ENCODE data around the gene RMP24.
"Not testable (repeated sequence)": the region's sequence is repeated elsewhere in the genome, so short reads cannot be mapped to it uniquely, and the experiment has no call there.

RMP24 gene

GRCh38 chr18:35950628-35950982, 21.9 kb upstream of the RMP24 start:
- Histone ChIP-seq H3K27ac (no peak overlapping the region), H3K4me3 (peak overlapping the region; percentile 73), H3K9me3 (ENCODE audit: low read depth, low read length) (no peaks in the 10 kb centered on the region), H3K9ac (ENCODE audit: insufficient read length) (no peak overlapping the region), H3K36me3 (ENCODE audit: insufficient read depth, low read length) (no peaks in the 10 kb centered on the region)
- TF ChIP-seq POLR2AphosphoS5 (IDR thresholded peaks at IDR 0.05; ENCODE audit: borderline replicate concordance, low read depth, low read length), result no peak
- no peak for TF ChIP-seq EZH2 (IDR thresholded peaks at IDR 0.05)
- no peak for TF ChIP-seq FOXP2 (optimal IDR thresholded peaks at IDR 0.05; ENCODE audit: control extremely low read depth, extremely low read length, insufficient read depth)
- no peak for DNase-seq (ENCODE audit: low read depth, low spot score)

GRCh38 chr18:35953688-35954087, 18.8 kb upstream of the RMP24 start:
- DNase-seq (ENCODE audit: low read depth, low spot score), result no peak
- no peaks in the 10 kb centered on the region for H3K9me3 ChIP-seq (ENCODE audit: low read depth, low read length)
- H3K36me3 ChIP-seq (ENCODE audit: insufficient read depth, low read length), result no peaks in the 10 kb centered on the region
- TF ChIP-seq EZH2 (IDR thresholded peaks at IDR 0.05) (no peak), FOXP2 (optimal IDR thresholded peaks at IDR 0.05; ENCODE audit: control extremely low read depth, extremely low read length, insufficient read depth) (no peak), POLR2AphosphoS5 (IDR thresholded peaks at IDR 0.05; ENCODE audit: borderline replicate concordance, low read depth, low read length) (no peak)
- H3K27ac ChIP-seq, result no peak overlapping the region
- H3K4me3 ChIP-seq, result no peak overlapping the region
- no peak overlapping the region for H3K9ac ChIP-seq (ENCODE audit: insufficient read length)

GRCh38 chr18:35956226-35956625, 16.3 kb upstream of the RMP24 start:
- no peak for DNase-seq (ENCODE audit: low read depth, low spot score)
- no peaks in the 10 kb centered on the region for H3K9me3 ChIP-seq (ENCODE audit: low read depth, low read length)
- TF ChIP-seq FOXP2 (optimal IDR thresholded peaks at IDR 0.05; ENCODE audit: control extremely low read depth, extremely low read length, insufficient read depth) (no peak), EZH2 (IDR thresholded peaks at IDR 0.05) (no peak), POLR2AphosphoS5 (IDR thresholded peaks at IDR 0.05; ENCODE audit: borderline replicate concordance, low read depth, low read length) (no peak)
- H3K9ac ChIP-seq (ENCODE audit: insufficient read length), result no peak overlapping the region
- H3K4me3 ChIP-seq, result no peak overlapping the region
- H3K36me3 ChIP-seq (ENCODE audit: insufficient read depth, low read length), result no peaks in the 10 kb centered on the region
- H3K27ac ChIP-seq, result no peak overlapping the region

- no peak for DNase-seq (ENCODE audit: low read depth, low spot score)
- Histone ChIP-seq H3K9me3 (ENCODE audit: low read depth, low read length) (no peaks in the 10 kb centered on the region), H3K27ac (no peak overlapping the region), H3K4me3 (no peak overlapping the region), H3K36me3 (ENCODE audit: insufficient read depth, low read length) (no peaks in the 10 kb centered on the region), H3K9ac (ENCODE audit: insufficient read length) (no peak overlapping the region)
- TF ChIP-seq FOXP2 (optimal IDR thresholded peaks at IDR 0.05; ENCODE audit: control extremely low read depth, extremely low read length, insufficient read depth) (no peak), EZH2 (IDR thresholded peaks at IDR 0.05) (no peak), POLR2AphosphoS5 (IDR thresholded peaks at IDR 0.05; ENCODE audit: borderline replicate concordance, low read depth, low read length) (no peak)
Observed at GRCh38 chr18:35962320-35962719, 10.2 kb upstream of the RMP24 start.

- H3K9ac ChIP-seq (ENCODE audit: insufficient read length), result no peak overlapping the region
- no peaks in the 10 kb centered on the region for H3K36me3 ChIP-seq (ENCODE audit: insufficient read depth, low read length)
- no peak overlapping the region for H3K4me3 ChIP-seq
- no peak overlapping the region for H3K27ac ChIP-seq
- no peak for TF ChIP-seq EZH2 (IDR thresholded peaks at IDR 0.05)
- no peak for TF ChIP-seq FOXP2 (optimal IDR thresholded peaks at IDR 0.05; ENCODE audit: control extremely low read depth, extremely low read length, insufficient read depth)
- no peak for TF ChIP-seq POLR2AphosphoS5 (IDR thresholded peaks at IDR 0.05; ENCODE audit: borderline replicate concordance, low read depth, low read length)
- DNase-seq (ENCODE audit: low read depth, low spot score), result no peak
- H3K9me3 ChIP-seq (ENCODE audit: low read depth, low read length), result no peaks in the 10 kb centered on the region
Observed at GRCh38 chr18:35964319-35964718, 8.2 kb upstream of the RMP24 start.

- not testable (repeated sequence) for H3K36me3 ChIP-seq (ENCODE audit: insufficient read depth, low read length); DNase-seq (ENCODE audit: low read depth, low spot score); H3K9ac ChIP-seq (ENCODE audit: insufficient read length); H3K9me3 ChIP-seq (ENCODE audit: low read depth, low read length); H3K4me3 ChIP-seq; H3K27ac ChIP-seq
Observed at GRCh38 chr18:35967866-35968265, 4.6 kb upstream of the RMP24 start.

- Histone ChIP-seq H3K4me3 (no peak overlapping the region), H3K9me3 (ENCODE audit: low read depth, low read length) (no peaks in the 10 kb centered on the region), H3K27ac (no peak overlapping the region), H3K9ac (ENCODE audit: insufficient read length) (no peak overlapping the region), H3K36me3 (ENCODE audit: insufficient read depth, low read length) (no peaks in the 10 kb centered on the region)
- TF ChIP-seq EZH2 (IDR thresholded peaks at IDR 0.05) (no peak), POLR2AphosphoS5 (IDR thresholded peaks at IDR 0.05; ENCODE audit: borderline replicate concordance, low read depth, low read length) (no peak), FOXP2 (optimal IDR thresholded peaks at IDR 0.05; ENCODE audit: control extremely low read depth, extremely low read length, insufficient read depth) (no peak)
- DNase-seq (ENCODE audit: low read depth, low spot score), result no peak
Observed at GRCh38 chr18:35968278-35968880, 4.1 kb upstream of the RMP24 start.

- H3K9me3 ChIP-seq (ENCODE audit: low read depth, low read length), result no peaks in the 10 kb centered on the region
- TF ChIP-seq FOXP2 (optimal IDR thresholded peaks at IDR 0.05; ENCODE audit: control extremely low read depth, extremely low read length, insufficient read depth) (no peak), EZH2 (IDR thresholded peaks at IDR 0.05) (no peak), POLR2AphosphoS5 (IDR thresholded peaks at IDR 0.05; ENCODE audit: borderline replicate concordance, low read depth, low read length) (no peak)
- DNase-seq (ENCODE audit: low read depth, low spot score), result no peak
- H3K27ac ChIP-seq, result no peak overlapping the region
- no peak overlapping the region for H3K9ac ChIP-seq (ENCODE audit: insufficient read length)
- peaks cover 9% of the 10 kb centered on the region for H3K36me3 ChIP-seq (ENCODE audit: insufficient read depth, low read length)
- no peak overlapping the region for H3K4me3 ChIP-seq
Observed at GRCh38 chr18:35969676-35970075, 2.8 kb upstream of the RMP24 start.

- H3K4me3 ChIP-seq, result peak overlapping the region; percentile 91
- H3K36me3 ChIP-seq (ENCODE audit: insufficient read depth, low read length), result peaks cover 28% of the 10 kb centered on the region
- H3K9ac ChIP-seq (ENCODE audit: insufficient read length), result peak overlapping the region; percentile 68
- no peak for TF ChIP-seq POLR2AphosphoS5 (IDR thresholded peaks at IDR 0.05; ENCODE audit: borderline replicate concordance, low read depth, low read length)
- TF ChIP-seq EZH2 (IDR thresholded peaks at IDR 0.05), result no peak
- no peak for TF ChIP-seq FOXP2 (optimal IDR thresholded peaks at IDR 0.05; ENCODE audit: control extremely low read depth, extremely low read length, insufficient read depth)
- H3K27ac ChIP-seq, result no peak overlapping the region
- no peaks in the 10 kb centered on the region for H3K9me3 ChIP-seq (ENCODE audit: low read depth, low read length)
- no peak for DNase-seq (ENCODE audit: low read depth, low spot score)
Observed at GRCh38 chr18:35971661-35972196, 750 bp upstream of the RMP24 start.
